ENCODE results near the gene OR8G1. TPM values are rescaled to one million over a fixed set of nuclear protein-coding genes. Genes with fewer than 3 reads are reported as not detected.

Gene OR8G1
- total and polyA plus RNA-seq, 4 donors = not detected

- TF ChIP-seq CTCF (IDR thresholded peaks at IDR 0.05; ENCODE audit: low read depth, low read length, missing input control) = no peak
- TF ChIP-seq MAX (IDR thresholded peaks at IDR 0.05) = no peak
- TF ChIP-seq NR2F2 (IDR thresholded peaks at IDR 0.05) = no peak
Measured at GRCh38 chr11:124198897-124199296, 42.0 kb upstream of the OR8G1 start (continued).

GRCh38 chr11:124199702-124200101 is 41.2 kb upstream of the OR8G1 start:
- DNase-seq (ENCODE audit: low spot score) = no peak
- Histone ChIP-seq H3K27me3 (ENCODE audit: control insufficient read depth in 4 of 4, insufficient read depth in 4 of 4, low read length in 3 of 4) (peaks cover 0 to 4% (median 1%) of the 10 kb centered on the region in 4 donors), H3K4me3 (ENCODE audit: low read depth in 1 of 3, low read length in 3 of 3) (no peak overlapping the region), H3K9ac (ENCODE audit: low read depth in 1 of 2, low read length in 2 of 2) (no peak overlapping the region), H3K4me1 (ENCODE audit: control insufficient read depth in 4 of 4, insufficient read depth in 4 of 4, low read length in 3 of 4) (no peaks in the 10 kb centered on the region), H3K9me3 (ENCODE audit: control insufficient read depth in 4 of 4, low read length in 3 of 4) (no peaks in the 10 kb centered on the region), H3K36me3 (ENCODE audit: control insufficient read depth in 4 of 4, insufficient read depth in 3 of 4, low read depth in 1 of 4, low read length in 3 of 4) (no peaks in the 10 kb centered on the region), H3K27ac (ENCODE audit: low read depth in 1 of 2, low read length in 2 of 2) (no peak overlapping the region)
- TF ChIP-seq REST (IDR thresholded peaks at IDR 0.05) = no peak
- 49% methylated on average over 1 of the region's 1 CpG for WGBS

GRCh38 chr11:124200671-124201070 is 40.2 kb upstream of the OR8G1 start:
- 94% methylated on average over 16 of the region's 16 CpGs for WGBS
- Histone ChIP-seq H3K36me3 (ENCODE audit: control insufficient read depth in 4 of 4, insufficient read depth in 3 of 4, low read depth in 1 of 4, low read length in 3 of 4) (no peaks in the 10 kb centered on the region), H3K4me1 (ENCODE audit: control insufficient read depth in 4 of 4, insufficient read depth in 4 of 4, low read length in 3 of 4) (no peaks in the 10 kb centered on the region), H3K9ac (ENCODE audit: low read depth in 1 of 2, low read length in 2 of 2) (no peak overlapping the region), H3K4me3 (ENCODE audit: low read depth in 1 of 3, low read length in 3 of 3) (no peak overlapping the region), H3K9me3 (ENCODE audit: control insufficient read depth in 4 of 4, low read length in 3 of 4) (no peaks in the 10 kb centered on the region), H3K27ac (ENCODE audit: low read depth in 1 of 2, low read length in 2 of 2) (no peak overlapping the region), H3K27me3 (ENCODE audit: control insufficient read depth in 4 of 4, insufficient read depth in 4 of 4, low read length in 3 of 4) (peaks cover 0 to 2% (median 0%) of the 10 kb centered on the region in 4 donors)
- TF ChIP-seq ZBTB33 (IDR thresholded peaks at IDR 0.05) = no peak
- TF ChIP-seq MAX (IDR thresholded peaks at IDR 0.05) = no peak
- no peak for TF ChIP-seq YY1 (IDR thresholded peaks at IDR 0.05)
- no peak for TF ChIP-seq GABPA (IDR thresholded peaks at IDR 0.05 in 1 of 2, conservative IDR thresholded peaks at IDR 0.05 in 1 of 2)
- no peak for TF ChIP-seq HNF4A (conservative IDR thresholded peaks at IDR 0.05)
- no peak for TF ChIP-seq CTCF (IDR thresholded peaks at IDR 0.05; ENCODE audit: low read depth, low read length, missing input control)
- no peak for TF ChIP-seq JUND (IDR thresholded peaks at IDR 0.05)
- no peak for TF ChIP-seq NR2F2 (IDR thresholded peaks at IDR 0.05)
- no peak for TF ChIP-seq EGR1 (IDR thresholded peaks at IDR 0.05; ENCODE audit: low read depth in 2 of 2)
- no peak for TF ChIP-seq RXRA (IDR thresholded peaks at IDR 0.05)
- no peak for TF ChIP-seq FOXA1 (IDR thresholded peaks at IDR 0.05)
- DNase-seq (ENCODE audit: low spot score) = no peak

Measured in liver (tissue), 9 donors.